SKM-1 treated with dmso at 0.1 percent for 144 hours (cell line): Measurements from ENCODE around the gene SLC39A11.
"Not testable (repeated sequence)": the region's sequence is repeated elsewhere in the genome, so short reads cannot be mapped to it uniquely, and the experiment has no call there.

Experiments used
- DNase-seq: peaks from one replicate; lab custom pipeline; 2025; ENCODE audit not compliant: unreplicated experiment; lab: John Stamatoyannopoulos, UW

The SLC39A11 gene

DNA sequence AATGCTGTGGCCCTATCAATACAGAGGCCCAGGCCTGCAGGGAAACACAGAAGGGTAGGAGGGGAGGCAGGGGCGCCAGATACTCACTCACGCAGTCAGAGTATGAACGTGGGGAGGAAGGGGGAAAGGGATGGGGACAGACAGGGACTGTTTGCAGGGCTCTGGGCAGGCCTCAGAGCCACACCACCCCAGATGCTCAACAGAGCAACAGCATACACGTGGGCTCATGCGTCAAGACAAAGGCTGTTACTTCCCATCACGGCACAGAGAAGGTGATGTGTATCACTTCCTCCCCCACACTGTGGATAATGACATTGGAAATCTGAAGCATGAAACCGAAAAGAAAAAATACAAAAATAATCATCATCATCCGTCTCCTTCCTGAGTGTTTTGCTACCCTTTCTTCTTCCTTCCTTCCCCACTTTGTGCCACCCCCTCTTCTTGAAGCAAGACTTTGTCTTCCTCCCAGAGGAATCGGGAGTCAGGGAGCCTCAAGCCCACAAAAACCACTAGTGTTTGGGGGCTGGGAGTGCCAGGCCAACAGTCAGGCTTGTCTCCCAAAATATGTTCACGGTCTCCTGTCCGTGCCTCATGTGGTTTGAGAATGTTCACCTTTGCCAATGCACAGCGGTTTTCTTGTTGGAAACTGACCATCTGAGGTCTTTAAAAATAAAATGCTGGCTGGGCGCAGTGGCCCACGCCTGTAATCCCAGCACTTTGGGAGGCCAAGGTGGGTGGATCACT lies 20.1 kb downstream of the SLC39A11 start:
- DNase-seq = peak; percentile 52

GRCh38 chr17:73071066-73071999 lies 21.2 kb downstream of the SLC39A11 start:
- no peak for DNase-seq

DNA sequence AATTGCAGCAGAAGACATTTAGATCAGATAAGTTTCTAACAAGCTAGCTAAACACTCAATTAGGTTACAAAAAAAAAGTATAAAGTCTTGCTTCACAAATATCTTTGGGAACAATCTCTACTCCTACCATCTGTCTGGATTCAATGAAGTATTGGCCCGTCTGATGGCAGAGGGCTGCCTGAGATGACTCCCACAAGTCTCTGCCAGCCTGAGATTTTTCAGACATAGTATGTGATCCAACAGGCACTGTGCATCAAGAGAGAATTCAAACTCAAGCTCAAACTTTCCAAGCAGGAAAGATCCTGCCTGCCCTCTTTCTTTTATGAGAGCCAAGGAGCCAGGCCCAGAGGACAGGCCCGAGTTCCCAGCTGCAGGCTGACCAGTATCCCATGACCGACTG lies 22.6 kb downstream of the SLC39A11 start:
- DNase-seq = no peak

GRCh38 chr17:73069164-73069770 lies 23.2 kb downstream of the SLC39A11 start:
- no peak for DNase-seq

- DNase-seq = peak; percentile 79
Measured at GRCh38 chr17:73068322-73069153, 23.9 kb downstream of the SLC39A11 start.

DNA sequence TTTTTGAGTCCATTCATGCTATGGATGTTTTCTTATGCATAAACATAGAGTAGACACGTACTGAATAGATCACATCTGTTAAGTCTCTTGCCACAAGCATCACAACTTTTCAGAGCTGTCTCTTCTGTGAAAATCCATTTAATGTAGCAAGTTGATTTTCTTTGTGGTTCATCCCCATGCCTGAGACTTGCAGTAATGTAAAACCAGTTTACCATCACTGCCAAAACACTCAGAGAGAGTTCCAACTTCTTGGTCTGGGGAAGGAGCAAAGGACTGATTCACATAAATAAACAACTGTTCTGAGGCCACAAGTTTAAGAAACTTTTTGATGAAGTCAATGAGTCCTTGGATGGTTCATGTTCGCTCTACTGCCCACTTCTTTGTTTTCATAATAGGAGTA lies 24.8 kb downstream of the SLC39A11 start:
- not testable (repeated sequence) for DNase-seq

DNA sequence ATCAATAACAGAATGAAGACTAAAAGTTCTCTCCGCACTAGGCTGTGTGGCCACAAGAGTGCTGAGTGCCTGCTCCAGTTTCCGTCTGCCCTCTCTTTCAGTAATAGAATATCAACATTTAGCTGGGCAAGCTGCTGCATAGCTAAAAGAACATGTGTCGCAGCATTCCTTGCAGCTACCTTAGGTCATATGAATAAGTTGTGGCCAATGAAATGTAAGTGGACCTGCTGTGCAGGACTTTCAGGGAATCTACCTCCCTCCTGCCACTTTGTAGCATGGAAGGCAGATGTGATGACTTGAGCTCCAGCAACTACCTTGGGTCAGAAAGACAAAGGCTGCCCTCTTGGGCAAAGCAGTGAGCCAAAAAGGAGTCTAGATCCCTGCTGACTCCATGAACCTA lies 25.4 kb downstream of the SLC39A11 start:
- DNase-seq = no peak

- DNase-seq = no peak
Measured at GRCh38 chr17:73066148-73066884, 26.2 kb downstream of the SLC39A11 start.

- DNase-seq = no peak
Measured at GRCh38 chr17:73065376-73065775, 27.1 kb downstream of the SLC39A11 start.

DNA sequence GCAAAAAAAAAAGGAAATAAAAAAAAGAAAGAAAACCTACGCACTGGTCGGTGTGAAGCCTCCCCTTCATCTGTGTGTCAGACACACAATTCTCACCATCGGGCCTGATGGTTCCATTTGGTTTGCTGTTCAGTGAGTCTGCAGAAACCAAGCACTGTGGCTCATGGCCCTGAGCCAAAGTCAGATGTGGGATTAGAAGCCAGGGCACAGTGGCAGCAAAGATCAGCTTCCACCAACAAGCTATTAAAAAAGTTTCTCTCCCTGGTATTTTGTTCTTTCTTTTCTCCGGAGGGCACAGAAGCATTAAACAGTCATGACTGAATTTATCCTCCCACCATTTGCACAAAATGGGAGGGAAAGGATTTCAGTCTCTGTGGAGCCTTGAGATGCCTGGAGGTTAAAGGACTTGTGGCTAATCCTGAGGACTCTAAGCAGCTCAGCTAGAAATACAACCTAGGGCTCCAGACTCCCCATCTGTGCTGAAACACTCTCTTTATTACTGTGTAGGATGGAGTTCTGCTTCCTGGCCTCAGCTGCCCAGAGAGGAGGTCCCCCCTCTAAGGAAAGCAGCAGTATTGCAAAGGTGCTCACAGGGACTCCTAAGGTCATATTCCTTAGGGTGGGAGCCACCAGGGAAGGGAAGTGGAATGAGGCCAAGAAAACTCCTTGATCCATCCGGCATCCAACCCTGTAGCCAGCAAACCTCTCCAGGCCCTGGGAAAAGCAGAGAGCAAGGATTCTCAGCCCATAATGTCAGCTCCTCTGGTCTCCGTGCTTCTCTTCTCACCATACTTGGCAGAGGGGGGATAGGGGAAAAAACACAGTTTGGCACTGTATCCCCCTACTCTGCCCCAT lies 28.2 kb downstream of the SLC39A11 start:
- no peak for DNase-seq

DNA sequence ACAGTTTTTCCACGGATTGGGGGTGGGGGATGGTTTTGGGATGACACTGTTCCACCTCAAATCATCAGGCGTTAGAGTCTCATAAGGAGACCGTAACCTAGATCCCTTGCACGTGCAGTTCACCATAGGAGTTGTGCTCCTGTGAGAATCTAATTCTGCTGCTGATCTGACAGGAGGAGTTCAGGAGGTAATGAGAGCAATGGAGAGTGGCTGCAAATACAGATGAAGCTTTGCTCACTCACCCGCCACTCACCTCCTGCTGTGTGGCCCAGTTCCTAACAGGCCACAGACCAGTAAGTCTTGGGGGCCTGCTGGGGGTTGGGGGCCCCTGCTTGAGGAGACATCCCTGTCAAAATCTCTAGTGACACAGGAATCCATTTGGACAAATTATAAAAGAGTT lies 29.8 kb downstream of the SLC39A11 start:
- DNase-seq = no peak

- peak; percentile 16 for DNase-seq
Measured at GRCh38 chr17:73061161-73061560, 31.3 kb downstream of the SLC39A11 start.

GRCh38 chr17:73060721-73061120 lies 31.8 kb downstream of the SLC39A11 start:
- DNase-seq = no peak

- DNase-seq = not testable (repeated sequence)
Measured at GRCh38 chr17:73059713-73060112, 32.8 kb downstream of the SLC39A11 start.

DNA sequence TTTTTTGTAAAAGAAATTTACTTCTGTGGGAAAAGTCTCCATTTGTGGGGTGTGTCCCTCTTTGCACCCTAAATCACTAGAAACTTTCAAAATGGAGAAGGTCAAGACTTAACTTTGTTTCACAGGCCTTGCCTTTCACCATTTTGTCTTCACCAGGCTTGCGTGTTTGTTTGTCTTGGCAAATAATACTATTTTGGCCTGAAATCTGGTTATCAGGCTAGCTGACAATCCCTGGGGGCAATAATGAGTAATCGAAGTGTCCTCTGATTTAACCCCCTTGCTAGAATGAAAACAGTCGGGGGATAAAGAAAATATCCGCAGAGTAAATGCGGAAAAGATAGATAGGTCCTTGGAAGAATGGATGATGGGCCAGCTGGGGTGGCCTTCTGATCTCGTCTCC lies 34.5 kb downstream of the SLC39A11 start:
- DNase-seq = no peak

DNA sequence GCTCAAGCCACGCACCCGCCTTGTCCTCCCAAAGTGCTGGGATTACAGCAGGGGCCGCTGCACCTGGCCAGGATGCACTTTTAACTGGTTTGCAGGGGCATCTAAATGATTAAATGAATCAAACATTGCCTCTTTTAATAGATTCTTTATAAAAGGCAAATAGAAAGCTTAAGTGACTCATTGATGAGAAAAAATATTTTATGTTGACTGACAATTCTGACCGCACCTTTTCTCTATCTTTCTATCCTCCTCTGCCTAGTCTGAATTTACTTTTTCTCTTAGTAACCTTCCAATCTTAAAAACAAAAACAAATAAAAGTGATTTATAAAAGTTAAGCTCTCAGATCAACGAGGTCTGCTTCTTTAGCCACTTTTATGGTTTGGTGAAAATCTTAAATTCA lies 35.3 kb downstream of the SLC39A11 start:
- DNase-seq = no peak

DNA sequence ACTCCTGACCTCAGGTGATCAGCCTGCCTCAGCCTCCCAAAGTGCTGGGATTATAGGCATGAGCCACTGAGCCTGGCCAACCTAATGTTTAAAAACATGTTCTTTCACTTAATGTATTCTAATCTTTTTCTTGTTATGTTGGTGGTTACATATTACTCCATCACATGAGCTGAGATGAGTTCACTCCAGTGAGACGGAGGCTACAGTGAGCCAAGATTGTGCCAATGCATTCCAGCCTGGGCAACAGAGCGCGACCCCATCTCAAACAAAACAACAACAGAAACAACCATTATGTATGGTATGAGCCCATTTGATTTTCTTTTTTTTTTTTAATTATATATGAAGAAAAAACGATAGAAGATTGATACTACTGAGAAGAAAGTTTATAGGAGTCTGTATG lies 39.6 kb downstream of the SLC39A11 start:
- DNase-seq = no peak

GRCh38 chr17:73050797-73051196 lies 41.7 kb downstream of the SLC39A11 start:
- DNase-seq = no peak

GRCh38 chr17:73048170-73048569 lies 44.3 kb downstream of the SLC39A11 start:
- no peak for DNase-seq
